Mammary epithelial cell (primary cell): ENCODE data around the gene FLRT3.

Source experiments
- CTCF ChIP-seq, 2 donors: IDR thresholded peaks in 1 of 2; conservative IDR thresholded peaks in 1 of 2; 2 replicates each; pipeline ENCODE4 v1.5.1; 2011 to 2012; ENCODE audit warnings: inconsistent platforms in 2 of 2, low read length in 2 of 2, mild to moderate bottlenecking in 2 of 2, control low read depth in 1 of 2, low read depth in 1 of 2; ENCODE audit not compliant: insufficient read depth in 1 of 2; ENCODE audit errors: extremely low read depth in 1 of 2
- EZH2 ChIP-seq: IDR thresholded peaks from 2 replicates; pipeline ENCODE4 v1.6.1; 2012; ENCODE audit warnings: low read length, inconsistent platforms, borderline replicate concordance

- TF ChIP-seq CTCF (conservative IDR thresholded peaks at IDR 0.05 in 1 of 2, IDR thresholded peaks at IDR 0.05 in 1 of 2; ENCODE audit: extremely low read depth in 1 of 2, insufficient read depth in 1 of 2, low read depth in 1 of 2, low read length in 2 of 2) (no peak), EZH2 (no peak)
These were observed 6.2 kb upstream of the FLRT3 start for GRCh38 chr20:14343491-14344065.
